Transverse colon (tissue), 4 donors: ENCODE data around the gene PYGB.

Experiments
- POLR2A ChIP-seq: fragments of 450-650 bp; IDR thresholded peaks from one replicate; pipeline ENCODE4 v1.6.1; 2016; ENCODE audit warnings: antibody characterized with exemption, mild to moderate bottlenecking, moderate library complexity
- POLR2AphosphoS5 ChIP-seq, 3 donors: sonication (generic); formaldehyde crosslinking; IDR thresholded peaks; one replicate each; pipeline ENCODE4 v1.6.1; 2016; ENCODE audit warnings: antibody characterized with exemption in 3 of 3
- TF ChIP-seq, protein P1 (sequence below), 5 experiments: fragments of 200-600 bp in 3 of 5; fragments of 450-650 bp in 2 of 5; sonication (generic) in 3 of 5; IDR thresholded peaks; 1 replicate in 2 of 5; 2 replicates in 3 of 5; pipeline ENCODE4 v1.5.1; 2016 to 2017; ENCODE audit warnings: antibody characterized with exemption in 5 of 5, inconsistent platforms in 3 of 5, mild to moderate bottlenecking in 2 of 5, moderate library complexity in 1 of 5

DNA sequence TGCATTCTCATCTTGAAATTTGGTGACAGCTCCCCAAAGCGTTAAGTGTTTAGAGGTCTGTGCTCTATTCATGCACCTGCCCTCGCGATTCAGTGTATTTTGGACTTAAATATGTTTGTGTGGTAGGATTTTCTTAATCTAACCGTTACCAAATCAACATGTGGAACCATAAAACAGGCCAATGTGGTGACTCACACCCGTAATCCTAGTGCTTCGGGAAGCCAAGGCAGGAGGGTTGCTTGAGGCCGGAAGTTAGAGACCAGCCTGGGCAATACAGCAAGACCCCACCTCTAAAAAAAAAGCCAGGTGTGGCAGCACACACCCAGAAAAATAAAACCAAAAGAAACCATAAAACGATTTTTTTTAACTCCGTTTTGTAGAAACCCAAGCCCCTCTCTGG is 31.5 kb downstream of the PYGB start:
- TF ChIP-seq, protein P1, sequence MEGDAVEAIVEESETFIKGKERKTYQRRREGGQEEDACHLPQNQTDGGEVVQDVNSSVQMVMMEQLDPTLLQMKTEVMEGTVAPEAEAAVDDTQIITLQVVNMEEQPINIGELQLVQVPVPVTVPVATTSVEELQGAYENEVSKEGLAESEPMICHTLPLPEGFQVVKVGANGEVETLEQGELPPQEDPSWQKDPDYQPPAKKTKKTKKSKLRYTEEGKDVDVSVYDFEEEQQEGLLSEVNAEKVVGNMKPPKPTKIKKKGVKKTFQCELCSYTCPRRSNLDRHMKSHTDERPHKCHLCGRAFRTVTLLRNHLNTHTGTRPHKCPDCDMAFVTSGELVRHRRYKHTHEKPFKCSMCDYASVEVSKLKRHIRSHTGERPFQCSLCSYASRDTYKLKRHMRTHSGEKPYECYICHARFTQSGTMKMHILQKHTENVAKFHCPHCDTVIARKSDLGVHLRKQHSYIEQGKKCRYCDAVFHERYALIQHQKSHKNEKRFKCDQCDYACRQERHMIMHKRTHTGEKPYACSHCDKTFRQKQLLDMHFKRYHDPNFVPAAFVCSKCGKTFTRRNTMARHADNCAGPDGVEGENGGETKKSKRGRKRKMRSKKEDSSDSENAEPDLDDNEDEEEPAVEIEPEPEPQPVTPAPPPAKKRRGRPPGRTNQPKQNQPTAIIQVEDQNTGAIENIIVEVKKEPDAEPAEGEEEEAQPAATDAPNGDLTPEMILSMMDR (IDR thresholded peaks at IDR 0.05), result no peak
- TF ChIP-seq POLR2A (no peak), POLR2AphosphoS5 (IDR thresholded peaks at IDR 0.05) (no peak)
